Erythroblast (primary cell): ENCODE measurements around the gene HEXIM2.

Source experiments
- GATA1 ChIP-seq: IDR thresholded peaks from 2 replicates; pipeline ENCODE4 v1.6.1; 2011; ENCODE audit warnings: low read depth, mild to moderate bottlenecking, control low read depth, low read length, moderate library complexity
- POLR2A ChIP-seq: IDR thresholded peaks from 2 replicates; pipeline ENCODE4 v1.6.1; 2011; ENCODE audit warnings: mild to moderate bottlenecking, low read length

GRCh38 chr17:45197108-45197507, 35.4 kb downstream of the HEXIM2 start:
- TF ChIP-seq POLR2A (no peak), GATA1 (no peak)
